Mesendoderm (in vitro differentiated cells): ENCODE measurements around the gene ERC1.

Experiments
- DNase-seq: peaks from one replicate; pipeline ENCODE4 v3.0.0; 2013
- H2AK5ac ChIP-seq: 2 replicates; pipeline ENCODE4 v1.6.1; 2013; ENCODE audit warnings: low read length, inconsistent platforms
- H2BK120ac ChIP-seq: 2 replicates; pipeline ENCODE4 v1.6.1; 2013; ENCODE audit warnings: low read depth, mild to moderate bottlenecking, low read length, moderate library complexity, mixed read lengths
- H2BK15ac ChIP-seq: replicated peaks from 2 replicates; pipeline ENCODE4 v1.6.1; 2013; ENCODE audit warnings: low read depth, mild to moderate bottlenecking, moderate library complexity
- H2BK5ac ChIP-seq: 2 replicates; pipeline ENCODE4 v1.6.1; 2013; ENCODE audit warnings: low read length, inconsistent platforms
- H3K18ac ChIP-seq: 2 replicates; pipeline ENCODE4 v1.6.1; 2013; ENCODE audit warnings: mild to moderate bottlenecking, low read length, mixed read lengths
- H3K23ac ChIP-seq: one replicate; pipeline ENCODE4 v1.6.1; 2013; ENCODE audit warnings: low read length
- H3K27ac ChIP-seq: 2 replicates; pipeline ENCODE4 v1.5.1; 2013; ENCODE audit warnings: low read depth, mild to moderate bottlenecking, inconsistent platforms, low read length, moderate library complexity
- H3K27me3 ChIP-seq: 2 replicates; pipeline ENCODE4 v1.6.1; 2013; ENCODE audit warnings: low read length, control low read depth, mild to moderate bottlenecking, inconsistent platforms; ENCODE audit not compliant: insufficient read depth, poor library complexity
- H3K36me3 ChIP-seq: 2 replicates; pipeline ENCODE4 v1.6.1; 2013; ENCODE audit warnings: low read length, inconsistent platforms; ENCODE audit not compliant: control insufficient read depth, insufficient read depth
- H3K4ac ChIP-seq: one replicate; pipeline ENCODE4 v1.6.1; 2013; ENCODE audit warnings: low read depth, mild to moderate bottlenecking, low read length, moderate library complexity
- H3K4me1 ChIP-seq: 2 replicates; pipeline ENCODE4 v1.6.1; 2013; ENCODE audit warnings: low read depth, low read length, inconsistent platforms; ENCODE audit not compliant: control insufficient read depth
- H3K4me2 ChIP-seq: 2 replicates; pipeline ENCODE4 v1.6.1; 2013; ENCODE audit warnings: low read length
- H3K4me3 ChIP-seq: 2 replicates; pipeline ENCODE4 v1.5.1; 2013; ENCODE audit warnings: mild to moderate bottlenecking, low read length
- H3K56ac ChIP-seq: one replicate; pipeline ENCODE4 v1.6.1; 2013; ENCODE audit warnings: low read length
- H3K79me1 ChIP-seq: 2 replicates; pipeline ENCODE4 v1.6.1; 2013; ENCODE audit warnings: low read length, inconsistent platforms
- H3K79me2 ChIP-seq: 2 replicates; pipeline ENCODE4 v1.6.1; 2013; ENCODE audit warnings: mild to moderate bottlenecking, low read length; ENCODE audit not compliant: control insufficient read depth, insufficient read depth
- H3K9ac ChIP-seq: 2 replicates; pipeline ENCODE4 v1.6.1; 2013; ENCODE audit warnings: low read length, inconsistent platforms
- H4K5ac ChIP-seq: one replicate; pipeline ENCODE4 v1.6.1; 2013; ENCODE audit warnings: low read length
- H4K8ac ChIP-seq: one replicate; pipeline ENCODE4 v1.6.1; 2013; ENCODE audit warnings: low read depth, mild to moderate bottlenecking, control low read depth, low read length, moderate library complexity
- WGBS: extraction: QIAGEN DNeasy Blood & Tissue Kit; methylation state at CpG from one replicate; pipeline ENCODE4 v1.1.7; 2013; ENCODE audit warnings: low lambda C conversion rate, missing lambda C conversion rate; ENCODE audit not compliant: insufficient coverage; ENCODE audit errors: extremely low coverage; 5-methylcytosine and 5-hydroxymethylcytosine counted together

The ERC1 gene

GRCh38 chr12:1502379-1502720 lies 511.3 kb downstream of the ERC1 start:
- no peak overlapping the region for H3K4ac ChIP-seq
- no peaks in the 10 kb centered on the region for H3K4me1 ChIP-seq
- H2BK5ac ChIP-seq, result no peak overlapping the region
- H3K23ac ChIP-seq, result no peak overlapping the region
- H3K27ac ChIP-seq, result no peak overlapping the region
- H4K5ac ChIP-seq, result no peak overlapping the region
- H3K36me3 ChIP-seq, result no peaks in the 10 kb centered on the region
- no peak overlapping the region for H2AK5ac ChIP-seq
- no peak overlapping the region for H4K8ac ChIP-seq
- H2BK15ac ChIP-seq, result no peak overlapping the region
- no peak for DNase-seq
- H2BK120ac ChIP-seq, result no peak overlapping the region
- no CpG with 5 or more reads among the region's 6 CpGs for WGBS
- no peak overlapping the region for H3K9ac ChIP-seq
- no peak overlapping the region for H3K18ac ChIP-seq
- no peak overlapping the region for H3K56ac ChIP-seq
- no peaks in the 10 kb centered on the region for H3K79me2 ChIP-seq
- H3K79me1 ChIP-seq, result no peaks in the 10 kb centered on the region
- H3K4me3 ChIP-seq, result no peak overlapping the region
- no peaks in the 10 kb centered on the region for H3K27me3 ChIP-seq
- H3K4me2 ChIP-seq, result no peak overlapping the region

DNA sequence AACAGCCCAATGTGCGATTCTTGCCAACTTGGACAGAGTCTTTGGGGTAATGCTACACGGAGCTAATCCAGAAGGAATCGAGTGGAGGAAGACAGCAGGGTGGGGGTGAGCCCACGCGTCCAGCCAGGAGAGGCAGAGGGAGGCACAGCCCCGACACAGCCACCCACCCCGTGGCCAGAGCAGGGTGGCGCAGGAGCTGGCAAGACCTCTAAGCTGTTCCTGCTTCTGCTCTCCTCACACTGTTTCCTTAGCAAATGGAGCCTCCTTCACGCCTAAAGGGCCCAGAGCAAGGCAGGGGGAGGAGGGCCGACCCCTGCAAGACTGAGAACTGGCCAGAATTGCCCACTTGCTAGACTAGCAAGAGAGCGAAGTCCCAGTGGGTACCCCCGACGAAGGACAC lies 511.8 kb downstream of the ERC1 start:
- Histone ChIP-seq H2BK120ac (no peak overlapping the region), H4K5ac (no peak overlapping the region)

DNA sequence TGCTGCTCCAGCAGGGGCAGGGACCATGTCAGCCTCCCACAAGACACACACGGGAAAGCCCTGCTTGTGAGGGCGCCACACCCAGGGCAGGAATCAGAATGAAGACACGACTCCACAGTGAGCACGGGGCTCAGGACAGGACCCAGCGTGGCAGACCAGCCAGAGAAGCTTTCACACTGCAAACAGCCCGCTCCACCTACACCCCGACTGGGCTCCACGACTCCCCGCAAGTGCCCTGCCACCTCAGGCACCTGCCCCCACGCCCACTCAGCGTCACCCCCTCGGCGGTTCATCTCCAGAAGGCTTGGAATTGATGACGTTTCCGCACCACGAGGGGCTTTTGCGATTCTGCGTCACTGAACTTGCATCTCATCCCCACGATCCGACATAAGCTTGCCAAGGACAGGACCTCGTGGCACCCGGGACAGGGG lies 512.3 kb downstream of the ERC1 start:
- Histone ChIP-seq H3K23ac (no peak overlapping the region), H3K79me2 (no peaks in the 10 kb centered on the region), H3K4me2 (no peak overlapping the region), H3K18ac (no peak overlapping the region), H2BK5ac (no peak overlapping the region), H3K56ac (no peak overlapping the region), H3K4me1 (no peaks in the 10 kb centered on the region), H2BK15ac (no peak overlapping the region), H3K79me1 (no peaks in the 10 kb centered on the region), H4K5ac (no peak overlapping the region), H3K4ac (no peak overlapping the region), H3K4me3 (no peak overlapping the region), H4K8ac (no peak overlapping the region), H2AK5ac (no peak overlapping the region), H3K27ac (no peak overlapping the region), H2BK120ac (no peak overlapping the region), H3K9ac (no peak overlapping the region), H3K27me3 (no peaks in the 10 kb centered on the region), H3K36me3 (no peaks in the 10 kb centered on the region)
- no CpG with 5 or more reads among the region's 22 CpGs for WGBS
- DNase-seq, result no peak

More for the DNA sequence above, 511.8 kb downstream of the ERC1 start:
- no peak overlapping the region for H4K8ac ChIP-seq
- no peak for DNase-seq
- H2AK5ac ChIP-seq, result no peak overlapping the region
- H3K79me1 ChIP-seq, result no peaks in the 10 kb centered on the region
- no peak overlapping the region for H3K23ac ChIP-seq
- H3K4me2 ChIP-seq, result no peak overlapping the region
- no CpG with 5 or more reads among the region's 13 CpGs for WGBS
- H3K56ac ChIP-seq, result no peak overlapping the region
- no peak overlapping the region for H3K4me3 ChIP-seq
- H3K9ac ChIP-seq, result no peak overlapping the region
- no peak overlapping the region for H3K27ac ChIP-seq
- no peaks in the 10 kb centered on the region for H3K4me1 ChIP-seq
- no peak overlapping the region for H2BK5ac ChIP-seq
- H2BK15ac ChIP-seq, result no peak overlapping the region
- H3K18ac ChIP-seq, result no peak overlapping the region
- no peaks in the 10 kb centered on the region for H3K36me3 ChIP-seq
- no peaks in the 10 kb centered on the region for H3K27me3 ChIP-seq
- no peaks in the 10 kb centered on the region for H3K79me2 ChIP-seq
- H3K4ac ChIP-seq, result no peak overlapping the region

DNA sequence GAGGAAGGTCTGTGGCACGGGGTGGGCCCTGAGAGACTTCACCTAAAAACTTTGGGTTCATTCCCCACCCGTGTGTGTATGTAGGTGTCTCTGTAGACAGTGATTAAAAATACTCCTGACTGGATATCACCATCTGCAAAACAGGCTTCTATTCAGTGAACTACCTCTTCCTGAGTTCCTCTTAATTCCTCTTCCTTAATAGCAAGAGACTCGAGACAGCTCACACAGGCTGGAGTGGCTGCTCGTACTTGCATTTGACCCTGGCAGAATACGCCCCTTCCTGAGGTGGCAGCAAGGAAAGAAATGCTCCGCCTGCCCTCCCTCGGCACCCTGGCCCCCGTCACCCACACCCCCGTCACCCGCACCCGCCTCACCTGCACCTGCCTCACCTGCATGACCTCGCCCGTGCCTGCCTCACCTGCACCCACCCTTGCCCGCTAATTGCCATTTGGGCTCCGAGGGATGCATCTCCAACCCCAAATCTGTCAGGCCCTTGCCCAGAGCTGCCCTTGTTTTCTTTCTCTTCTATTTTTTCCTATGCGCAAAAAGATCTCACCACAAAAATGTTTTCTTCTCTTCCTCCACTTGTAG lies 513.4 kb downstream of the ERC1 start:
- Histone ChIP-seq H4K8ac (no peak overlapping the region), H3K23ac (no peak overlapping the region), H3K4ac (no peak overlapping the region), H2BK120ac (no peak overlapping the region), H3K4me2 (no peak overlapping the region), H3K79me1 (no peaks in the 10 kb centered on the region), H2AK5ac (no peak overlapping the region), H3K27me3 (no peaks in the 10 kb centered on the region), H3K27ac (no peak overlapping the region), H3K36me3 (no peaks in the 10 kb centered on the region), H3K9ac (no peak overlapping the region), H3K4me3 (no peak overlapping the region), H2BK15ac (no peak overlapping the region), H3K18ac (no peak overlapping the region), H2BK5ac (no peak overlapping the region), H3K79me2 (no peaks in the 10 kb centered on the region), H3K56ac (no peak overlapping the region), H4K5ac (no peak overlapping the region), H3K4me1 (no peaks in the 10 kb centered on the region)
- DNase-seq, result no peak
- WGBS, result no CpG with 5 or more reads among the region's 16 CpGs

DNA sequence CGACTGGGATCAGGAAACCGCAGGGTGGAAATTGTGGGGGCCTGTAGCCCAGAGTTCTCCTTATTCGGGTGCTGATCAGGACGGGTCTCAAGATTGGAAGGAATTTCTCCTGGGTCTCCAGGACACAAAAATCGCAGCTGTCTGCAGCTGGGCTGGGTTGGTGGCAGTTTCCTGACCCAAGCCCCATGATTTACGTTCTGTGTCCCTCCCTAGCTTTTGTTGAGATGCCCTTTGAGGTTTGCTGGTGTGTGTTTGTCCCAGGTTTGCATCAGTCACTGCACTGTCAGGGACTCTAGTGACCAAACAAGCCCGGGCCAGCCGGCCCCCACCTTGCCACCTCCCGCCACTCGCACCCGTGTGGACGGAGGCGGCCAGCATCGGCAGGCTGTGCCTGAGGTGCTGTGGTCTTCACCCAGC lies 513.9 kb downstream of the ERC1 start:
- H3K79me1 ChIP-seq, result no peaks in the 10 kb centered on the region
- H3K9ac ChIP-seq, result no peak overlapping the region
- H2BK5ac ChIP-seq, result no peak overlapping the region
- no peak overlapping the region for H3K4me2 ChIP-seq
- H4K8ac ChIP-seq, result no peak overlapping the region
- H3K79me2 ChIP-seq, result no peaks in the 10 kb centered on the region
- H4K5ac ChIP-seq, result no peak overlapping the region
- no peak overlapping the region for H2BK120ac ChIP-seq
- H3K18ac ChIP-seq, result no peak overlapping the region
- DNase-seq, result no peak
- no peaks in the 10 kb centered on the region for H3K36me3 ChIP-seq
- no peak overlapping the region for H3K4ac ChIP-seq
- H3K4me1 ChIP-seq, result no peaks in the 10 kb centered on the region
- H3K4me3 ChIP-seq, result no peak overlapping the region
- no peaks in the 10 kb centered on the region for H3K27me3 ChIP-seq
- H2BK15ac ChIP-seq, result no peak overlapping the region
- no peak overlapping the region for H3K27ac ChIP-seq
- no peak overlapping the region for H2AK5ac ChIP-seq
- H3K23ac ChIP-seq, result no peak overlapping the region
- WGBS, result no CpG with 5 or more reads among the region's 14 CpGs
- no peak overlapping the region for H3K56ac ChIP-seq

DNA sequence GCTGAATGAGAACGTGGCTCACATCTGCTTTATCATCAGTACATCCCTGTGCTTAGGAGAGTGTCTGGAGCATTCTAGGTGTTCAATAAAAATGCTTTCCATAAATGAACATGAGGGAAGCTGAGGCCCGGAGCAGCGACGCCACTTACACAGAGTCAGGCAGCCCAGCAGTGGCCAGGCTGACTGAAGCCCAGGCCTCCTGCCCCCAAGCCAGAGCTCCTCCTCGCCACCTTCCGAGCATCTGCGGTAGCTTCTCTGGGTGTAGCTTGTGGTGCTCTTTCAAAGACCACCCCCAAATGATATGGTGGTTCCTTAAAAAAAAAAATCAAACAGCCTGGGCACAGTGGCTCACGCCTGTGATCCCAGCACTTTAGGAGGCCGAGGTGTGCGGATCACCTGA lies 514.6 kb downstream of the ERC1 start:
- H3K18ac ChIP-seq, result no peak overlapping the region
- no peaks in the 10 kb centered on the region for H3K36me3 ChIP-seq
- no peak overlapping the region for H3K56ac ChIP-seq
- H2BK120ac ChIP-seq, result no peak overlapping the region
- no peak overlapping the region for H2AK5ac ChIP-seq
- H3K27ac ChIP-seq, result no peak overlapping the region
- no peaks in the 10 kb centered on the region for H3K79me1 ChIP-seq
- H3K4ac ChIP-seq, result no peak overlapping the region
- H3K9ac ChIP-seq, result no peak overlapping the region
- H2BK5ac ChIP-seq, result no peak overlapping the region
- H3K4me2 ChIP-seq, result no peak overlapping the region
- no peak for DNase-seq
- no peaks in the 10 kb centered on the region for H3K79me2 ChIP-seq
- H4K8ac ChIP-seq, result no peak overlapping the region
- H2BK15ac ChIP-seq, result no peak overlapping the region
- H3K27me3 ChIP-seq, result no peaks in the 10 kb centered on the region
- no peaks in the 10 kb centered on the region for H3K4me1 ChIP-seq
- no peak overlapping the region for H3K4me3 ChIP-seq
- no CpG with 5 or more reads among the region's 10 CpGs for WGBS
- H3K23ac ChIP-seq, result no peak overlapping the region
- H4K5ac ChIP-seq, result no peak overlapping the region
